Urinary bladder (tissue), 4 donors: ENCODE results near the gene PAM. TPM values are rescaled to one million over a fixed set of nuclear protein-coding genes. Genes with fewer than 3 reads are reported as not detected.

Experiments used
- DNase-seq: peaks from one replicate; pipeline ENCODE4 v3.0.0-alpha.2; 2015; ENCODE audit errors: extremely low spot score
- H3K27ac ChIP-seq: one replicate; pipeline ENCODE4 v1.5.1; 2013; ENCODE audit warnings: low read depth, mild to moderate bottlenecking, moderate library complexity
- H3K36me3 ChIP-seq: one replicate; pipeline ENCODE4 v1.6.1; 2013; ENCODE audit warnings: mild to moderate bottlenecking, moderate library complexity; ENCODE audit not compliant: insufficient read depth
- H3K4me1 ChIP-seq: one replicate; pipeline ENCODE4 v1.6.1; 2013; ENCODE audit warnings: mild to moderate bottlenecking, moderate library complexity; ENCODE audit not compliant: insufficient read depth
- H3K4me3 ChIP-seq: one replicate; pipeline ENCODE4 v1.5.1; 2013; ENCODE audit warnings: low read depth, low read length
- WGBS: extraction: QIAGEN DNeasy Blood & Tissue Kit; methylation state at CpG from one replicate; pipeline ENCODE4 v1.1.7; 2013; 5-methylcytosine and 5-hydroxymethylcytosine counted together
- polyA plus RNA-seq: library from polyadenylated mRNA; stranded (reverse); fragments of 200-250 nt; gene quantifications from one replicate; pipeline ENCODE4 v1.2.3, GENCODE V29; 2013
- total RNA-seq: library from RNA; depleted of rRNA; stranded (reverse); fragments of >200 nt; gene quantifications from one replicate; pipeline ENCODE4 v1.2.3, GENCODE V29; 2014
- donor health status: healthy with polysubstance abuse.
- donor health status: healthy.

The PAM gene
- total and polyA plus RNA-seq, 2 donors: 144 to 185 TPM

GRCh38 chr5:102777099-102777498, 22.0 kb downstream of the PAM start:
- no peak overlapping the region for H3K27ac ChIP-seq
- DNase-seq: no peak
- H3K4me3 ChIP-seq: no peak overlapping the region
- H3K4me1 ChIP-seq: no peaks in the 10 kb centered on the region
- no peaks in the 10 kb centered on the region for H3K36me3 ChIP-seq

DNA sequence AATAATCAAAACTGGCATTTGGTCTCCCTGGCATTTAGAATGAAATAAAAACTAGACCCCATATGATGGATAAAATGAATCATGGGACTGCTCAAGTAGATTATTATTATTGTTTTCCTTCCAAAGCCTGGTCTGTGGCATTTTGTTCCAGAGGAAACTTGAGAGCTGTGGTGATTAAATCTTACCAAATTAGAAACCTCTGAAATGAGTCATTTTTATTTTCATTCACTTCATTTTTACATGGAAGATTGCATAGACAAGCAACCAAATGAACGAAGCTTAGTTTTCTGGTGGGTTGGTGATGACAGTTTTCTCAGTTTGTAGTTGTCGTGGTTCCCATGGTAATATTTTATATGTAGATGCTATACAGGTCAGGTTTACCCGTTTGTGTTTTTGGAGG, 23.4 kb downstream of the PAM start:
- no peak for DNase-seq
- no peak overlapping the region for H3K4me3 ChIP-seq
- no peaks in the 10 kb centered on the region for H3K4me1 ChIP-seq
- WGBS: 62% methylated on average over 3 of the region's 3 CpGs
- H3K36me3 ChIP-seq: no peaks in the 10 kb centered on the region
- no peak overlapping the region for H3K27ac ChIP-seq

- no peak overlapping the region for H3K27ac ChIP-seq
Measured at GRCh38 chr5:102781359-102781758, 26.3 kb downstream of the PAM start.

DNA sequence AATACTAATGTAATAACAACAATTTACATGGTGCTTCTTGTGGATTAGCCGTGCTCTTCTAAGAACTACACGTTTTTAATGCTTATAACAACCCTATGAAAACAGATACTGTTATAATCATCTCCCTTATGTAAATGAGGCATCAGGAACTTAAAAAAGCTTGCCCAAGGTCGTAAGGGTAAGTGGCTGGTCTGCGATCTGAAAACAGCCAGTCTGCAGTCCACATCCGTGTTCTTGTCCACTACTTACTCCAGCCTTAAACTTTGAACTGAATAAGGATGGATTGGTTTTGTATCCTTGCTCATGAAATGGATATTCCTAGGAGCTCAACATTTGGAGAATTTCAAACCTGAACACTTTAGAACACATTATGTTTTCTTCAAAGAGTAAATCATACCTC, 26.7 kb downstream of the PAM start:
- no peaks in the 10 kb centered on the region for H3K4me1 ChIP-seq
- H3K4me3 ChIP-seq: no peak overlapping the region

More at GRCh38 chr5:102781359-102781758, 26.3 kb downstream of the PAM start:
- Histone ChIP-seq H3K36me3 (no peaks in the 10 kb centered on the region), H3K4me1 (no peaks in the 10 kb centered on the region), H3K4me3 (no peak overlapping the region)
- no peak for DNase-seq

GRCh38 chr5:102782217-102782872, 27.2 kb downstream of the PAM start:
- Histone ChIP-seq H3K27ac (no peak overlapping the region), H3K4me1 (no peaks in the 10 kb centered on the region), H3K4me3 (no peak overlapping the region), H3K36me3 (no peaks in the 10 kb centered on the region)
- no peak for DNase-seq
- WGBS: 43% methylated on average over 3 of the region's 3 CpGs

More for the DNA sequence above, 26.7 kb downstream of the PAM start:
- WGBS: 56% methylated on average over 5 of the region's 5 CpGs
- Histone ChIP-seq H3K27ac (no peak overlapping the region), H3K36me3 (no peaks in the 10 kb centered on the region)
- DNase-seq: no peak

DNA sequence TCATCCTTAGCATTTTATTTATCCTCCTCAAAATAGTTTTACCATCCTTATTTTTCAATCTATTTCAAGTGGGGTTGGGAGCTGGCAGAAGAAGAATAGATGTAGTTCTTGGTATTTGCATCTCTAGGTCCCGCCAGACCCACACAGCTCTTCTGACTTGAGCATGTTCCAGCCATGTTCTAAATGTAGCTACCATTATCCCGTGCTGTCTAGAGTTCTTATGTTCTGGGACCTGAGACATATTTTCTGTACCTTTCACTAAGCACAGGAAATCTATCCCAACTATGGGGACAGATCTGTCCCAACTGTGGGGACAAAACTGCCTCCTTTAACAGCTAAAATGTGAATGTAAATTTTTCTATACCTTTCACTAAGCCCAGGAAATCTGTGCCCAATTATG, 32.0 kb downstream of the PAM start:
- no peak overlapping the region for H3K27ac ChIP-seq
- DNase-seq: no peak
- H3K4me3 ChIP-seq: no peak overlapping the region
- 94% methylated on average over 2 of the region's 2 CpGs for WGBS
- no peaks in the 10 kb centered on the region for H3K36me3 ChIP-seq
- H3K4me1 ChIP-seq: no peaks in the 10 kb centered on the region

- 95% methylated on average over 2 of the region's 2 CpGs for WGBS
- no peak for DNase-seq
- H3K4me3 ChIP-seq: no peak overlapping the region
- no peak overlapping the region for H3K27ac ChIP-seq
- no peaks in the 10 kb centered on the region for H3K36me3 ChIP-seq
- H3K4me1 ChIP-seq: no peaks in the 10 kb centered on the region
Measured at GRCh38 chr5:102788788-102789187, 33.7 kb downstream of the PAM start.

DNA sequence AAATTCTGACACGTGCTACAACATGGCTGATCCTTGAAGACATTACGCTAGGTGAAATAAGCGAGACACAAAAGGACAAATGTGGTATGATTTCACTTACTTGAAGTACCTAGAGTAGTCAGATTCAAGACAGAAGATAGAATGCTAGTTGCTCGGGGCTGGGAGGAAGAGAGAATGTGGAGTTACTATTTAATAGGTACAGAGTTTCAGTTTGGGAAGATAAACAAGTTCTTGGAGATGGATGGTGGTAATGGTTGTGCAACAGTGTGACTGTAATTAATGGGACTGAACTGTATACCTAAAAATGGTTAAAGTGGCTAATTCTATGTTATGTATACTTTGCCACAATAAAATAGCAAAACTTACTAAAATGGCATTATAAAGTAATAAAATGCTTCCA, 34.4 kb downstream of the PAM start:
- WGBS: 93% methylated on average over 4 of the region's 4 CpGs
- no peak for DNase-seq
- H3K36me3 ChIP-seq: no peaks in the 10 kb centered on the region
- H3K4me3 ChIP-seq: no peak overlapping the region
- H3K27ac ChIP-seq: peak overlapping the region; percentile 23
- no peaks in the 10 kb centered on the region for H3K4me1 ChIP-seq

GRCh38 chr5:102790748-102791147, 35.6 kb downstream of the PAM start:
- H3K4me1 ChIP-seq: no peaks in the 10 kb centered on the region
- H3K4me3 ChIP-seq: no peak overlapping the region
- DNase-seq: no peak
- H3K27ac ChIP-seq: no peak overlapping the region
- H3K36me3 ChIP-seq: no peaks in the 10 kb centered on the region

GRCh38 chr5:102792705-102793104, 37.6 kb downstream of the PAM start:
- Histone ChIP-seq H3K36me3 (no peaks in the 10 kb centered on the region), H3K4me1 (no peaks in the 10 kb centered on the region), H3K27ac (no peak overlapping the region), H3K4me3 (no peak overlapping the region)
- WGBS: 88% methylated on average over 1 of the region's 1 CpG
- no peak for DNase-seq

- Histone ChIP-seq H3K36me3 (no peaks in the 10 kb centered on the region), H3K4me3 (no peak overlapping the region), H3K4me1 (no peaks in the 10 kb centered on the region), H3K27ac (no peak overlapping the region)
- WGBS: 99% methylated on average over 1 of the region's 1 CpG
- DNase-seq: no peak
Measured at GRCh38 chr5:102794047-102794446, 38.9 kb downstream of the PAM start.

DNA sequence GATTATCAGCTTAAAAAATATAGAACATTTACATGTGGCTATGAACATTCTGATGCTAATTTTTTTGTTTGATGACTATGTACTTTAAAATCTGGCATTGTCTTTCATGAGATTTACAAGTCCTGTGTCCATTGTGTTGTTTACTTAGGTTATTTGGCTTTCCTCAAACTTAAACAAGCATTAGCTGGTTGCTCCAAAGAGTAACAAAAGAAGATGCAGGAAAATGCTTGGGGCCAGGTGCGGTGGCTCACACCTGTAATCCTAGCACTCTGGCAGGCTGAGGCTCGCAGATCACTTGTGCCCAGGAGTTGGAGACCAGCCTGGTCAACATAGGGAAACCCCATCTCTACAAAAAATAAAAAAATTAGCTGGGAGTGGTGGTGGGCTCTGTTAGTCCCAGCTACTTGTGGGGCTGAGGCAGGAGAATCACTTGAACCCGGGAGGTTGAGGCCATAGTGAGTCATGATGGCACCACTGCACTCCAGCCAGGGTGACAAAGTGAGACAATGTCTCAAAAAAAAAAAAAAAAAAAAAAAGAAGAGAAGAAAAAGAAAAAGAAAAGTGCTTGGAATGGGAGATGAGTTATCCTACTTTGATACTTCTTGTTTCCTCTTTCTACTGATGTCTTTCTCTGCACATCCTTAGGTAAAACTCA, 39.7 kb downstream of the PAM start:
- H3K4me3 ChIP-seq: no peak overlapping the region
- WGBS: 92% methylated on average over 3 of the region's 3 CpGs
- H3K27ac ChIP-seq: no peak overlapping the region
- H3K36me3 ChIP-seq: no peaks in the 10 kb centered on the region
- no peak for DNase-seq
- no peaks in the 10 kb centered on the region for H3K4me1 ChIP-seq

DNA sequence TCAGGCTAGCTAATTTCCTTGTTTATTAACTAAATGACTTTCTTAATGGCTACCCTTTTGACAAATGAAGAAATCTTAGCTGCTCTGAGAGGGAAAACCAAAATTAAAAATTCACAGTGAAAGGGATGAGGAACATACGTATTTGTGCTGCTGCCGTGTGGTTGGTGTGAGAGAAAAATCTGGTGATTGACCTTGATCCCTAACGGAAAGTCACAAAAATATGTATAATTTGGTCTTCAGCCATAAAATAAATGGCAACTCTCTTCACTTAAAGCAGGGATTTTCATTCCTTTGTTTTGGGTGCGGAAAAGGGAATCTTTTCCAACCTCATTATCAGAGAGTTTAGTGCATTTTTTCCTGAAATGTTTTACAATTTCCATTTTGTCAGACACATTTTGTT, 40.4 kb downstream of the PAM start:
- Histone ChIP-seq H3K27ac (no peak overlapping the region), H3K36me3 (no peaks in the 10 kb centered on the region), H3K4me1 (no peaks in the 10 kb centered on the region), H3K4me3 (no peak overlapping the region)
- DNase-seq: no peak
- WGBS: 62% methylated on average over 4 of the region's 4 CpGs

- Histone ChIP-seq H3K4me1 (no peaks in the 10 kb centered on the region), H3K4me3 (no peak overlapping the region), H3K36me3 (no peaks in the 10 kb centered on the region), H3K27ac (no peak overlapping the region)
- DNase-seq: no peak
- WGBS: 93% methylated on average over 2 of the region's 2 CpGs
Measured at GRCh38 chr5:102796009-102796408, 40.9 kb downstream of the PAM start.
